H9 (cell line): Measurements from ENCODE around the gene PTTG2. TPM values are rescaled to one million over a fixed set of nuclear protein-coding genes. Genes with fewer than 3 reads are reported as not detected.
A peak's percentile ranks its signal among the peaks of the same experiment; 100 is the strongest.

ENCODE experiments used
- DNase-seq: peaks from one replicate; pipeline ENCODE4 v3.0.0-alpha.2; 2017
- H2AFZ ChIP-seq: one replicate; pipeline ENCODE4 v1.6.1; 2013; ENCODE audit warnings: mild to moderate bottlenecking, low read length, control low read depth, moderate library complexity
- H2AK5ac ChIP-seq: 2 replicates; pipeline ENCODE4 v1.6.1; 2013; ENCODE audit warnings: low read length, control low read depth, mixed read lengths; ENCODE audit not compliant: insufficient read length
- H2BK120ac ChIP-seq: one replicate; pipeline ENCODE4 v1.6.1; 2013; ENCODE audit warnings: low read depth, mild to moderate bottlenecking, low read length, control low read depth, inconsistent platforms; ENCODE audit not compliant: poor library complexity, severe bottlenecking
- H2BK12ac ChIP-seq: 2 replicates; pipeline ENCODE4 v1.6.1; 2013; ENCODE audit warnings: low read length, control low read depth, mixed read lengths, low read depth; ENCODE audit not compliant: insufficient read length
- H2BK15ac ChIP-seq: 2 replicates; pipeline ENCODE4 v1.6.1; 2013; ENCODE audit warnings: low read depth, low read length, control low read depth
- H2BK20ac ChIP-seq: one replicate; pipeline ENCODE4 v1.6.1; 2013; ENCODE audit warnings: low read depth, mild to moderate bottlenecking, low read length, control low read depth, inconsistent platforms; ENCODE audit not compliant: poor library complexity, severe bottlenecking
- H2BK5ac ChIP-seq: 2 replicates; pipeline ENCODE4 v1.6.1; 2013; ENCODE audit warnings: low read length, control low read depth, mixed read lengths; ENCODE audit not compliant: insufficient read length
- H3K14ac ChIP-seq: 2 replicates; pipeline ENCODE4 v1.6.1; 2013; ENCODE audit warnings: low read length, control low read depth; ENCODE audit not compliant: insufficient read depth
- H3K18ac ChIP-seq: 2 replicates; pipeline ENCODE4 v1.6.1; 2013; ENCODE audit warnings: low read depth, mild to moderate bottlenecking, mixed read lengths, low read length, control low read depth; ENCODE audit not compliant: insufficient read length
- H3K23ac ChIP-seq: 2 replicates; pipeline ENCODE4 v1.6.1; 2013; ENCODE audit warnings: low read length, control low read depth, mixed read lengths, low read depth; ENCODE audit not compliant: insufficient read length
- H3K23me2 ChIP-seq: 2 replicates; pipeline ENCODE4 v1.6.1; 2013; ENCODE audit warnings: low read depth, mild to moderate bottlenecking, mixed read lengths, low read length, control low read depth; ENCODE audit not compliant: insufficient read length, poor library complexity, severe bottlenecking
- H3K27ac ChIP-seq: 2 replicates; pipeline ENCODE4 v1.5.1; 2013; ENCODE audit warnings: low read length, control low read depth, mixed read lengths, low read depth; ENCODE audit not compliant: insufficient read length
- H3K27me3 ChIP-seq: 2 replicates; pipeline ENCODE4 v1.6.1; 2013; ENCODE audit warnings: low read length, control low read depth, inconsistent platforms; ENCODE audit not compliant: insufficient read depth
- H3K4ac ChIP-seq: 2 replicates; pipeline ENCODE4 v1.6.1; 2013; ENCODE audit warnings: low read depth, mild to moderate bottlenecking, control low read depth, inconsistent platforms, low read length, moderate library complexity
- H3K4me1 ChIP-seq: 2 replicates; pipeline ENCODE4 v1.6.1; 2013; ENCODE audit warnings: low read length, control low read depth, inconsistent platforms; ENCODE audit not compliant: insufficient read depth
- H3K4me2 ChIP-seq: 2 replicates; pipeline ENCODE4 v1.6.1; 2013; ENCODE audit warnings: low read length, control low read depth, mixed read lengths; ENCODE audit not compliant: insufficient read length, insufficient read depth
- H3K56ac ChIP-seq: 2 replicates; pipeline ENCODE4 v1.6.1; 2013; ENCODE audit warnings: low read depth, mild to moderate bottlenecking, mixed read lengths, low read length, control low read depth; ENCODE audit not compliant: insufficient read length
- H3K79me1 ChIP-seq: 2 replicates; pipeline ENCODE4 v1.6.1; 2013; ENCODE audit warnings: low read depth, mild to moderate bottlenecking, moderate library complexity, low read length, control low read depth, inconsistent platforms; ENCODE audit not compliant: insufficient read depth, poor library complexity, severe bottlenecking
- H3K79me2 ChIP-seq: 2 replicates; pipeline ENCODE4 v1.6.1; 2013; ENCODE audit warnings: low read length, control low read depth, inconsistent platforms; ENCODE audit not compliant: insufficient read depth
- H3K9ac ChIP-seq: 2 replicates; pipeline ENCODE4 v1.6.1; 2013; ENCODE audit warnings: low read length, control low read depth, mixed read lengths; ENCODE audit not compliant: insufficient read length; ENCODE audit errors: extremely low read depth
- H3K9me3 ChIP-seq: one replicate; pipeline ENCODE4 v1.6.1; 2013; ENCODE audit warnings: low read depth, low read length, inconsistent platforms; ENCODE audit not compliant: control insufficient read depth
- H3T11ph ChIP-seq: one replicate; pipeline ENCODE4 v1.6.1; 2013; ENCODE audit warnings: mild to moderate bottlenecking, low read length, control low read depth, inconsistent platforms
- H4K20me1 ChIP-seq: one replicate; pipeline ENCODE4 v1.6.1; 2013; ENCODE audit not compliant: control insufficient read depth, insufficient read length, insufficient read depth
- H4K5ac ChIP-seq: 2 replicates; pipeline ENCODE4 v1.6.1; 2013; ENCODE audit warnings: low read depth, mild to moderate bottlenecking, mixed read lengths, low read length, control low read depth; ENCODE audit not compliant: insufficient read length
- H4K8ac ChIP-seq: replicated peaks from 2 replicates; pipeline ENCODE4 v1.6.1; 2013; ENCODE audit warnings: low read length, control low read depth, mixed read lengths, low read depth; ENCODE audit not compliant: insufficient read length
- H4K91ac ChIP-seq: 2 replicates; pipeline ENCODE4 v1.6.1; 2013; ENCODE audit warnings: low read depth, mild to moderate bottlenecking, moderate library complexity, mixed read lengths, low read length, control low read depth; ENCODE audit not compliant: insufficient read length
- H3K27ac Mint-ChIP-seq, 3 experiments: 2 replicates in 2 of 3; 3 replicates in 1 of 3; pipeline ENCODE4 v1.8.0; 2020 to 2021; ENCODE audit warnings: mixed read lengths in 3 of 3, mild to moderate bottlenecking in 1 of 3, moderate library complexity in 1 of 3
- H3K27me3 Mint-ChIP-seq: 2 replicates; pipeline ENCODE4 v1.8.0; 2021; ENCODE audit warnings: low read depth, mild to moderate bottlenecking, moderate library complexity, mixed read lengths
- H3K36me3 Mint-ChIP-seq, 3 experiments: 2 replicates in 2 of 3; 3 replicates in 1 of 3; pipeline ENCODE4 v1.8.0; 2020 to 2021; ENCODE audit warnings: low read depth in 3 of 3, mixed read lengths in 3 of 3; ENCODE audit not compliant: insufficient read depth in 1 of 3
- H3K4me1 Mint-ChIP-seq, 2 experiments: 2 replicates each; pipeline ENCODE4 v1.8.0; 2020; ENCODE audit warnings: mixed read lengths in 2 of 2
- H3K4me3 Mint-ChIP-seq, 2 experiments: 2 replicates in 1 of 2; 3 replicates in 1 of 2; pipeline ENCODE4 v1.8.0; 2020 to 2021; ENCODE audit warnings: mild to moderate bottlenecking in 2 of 2, mixed read lengths in 2 of 2, moderate library complexity in 1 of 2
- H3K9me3 Mint-ChIP-seq, 2 experiments: 2 replicates in 1 of 2; 3 replicates in 1 of 2; pipeline ENCODE4 v1.8.0; 2020; ENCODE audit warnings: mild to moderate bottlenecking in 2 of 2, mixed read lengths in 2 of 2, moderate library complexity in 1 of 2
- WGBS: extraction: QIAGEN DNeasy Blood & Tissue Kit; methylation state at CpG from one replicate; pipeline ENCODE4 v1.1.7; 2013; ENCODE audit warnings: missing lambda C conversion rate, low lambda C conversion rate, mixed read lengths; ENCODE audit not compliant: insufficient read length; ENCODE audit errors: extremely low coverage; 5-methylcytosine and 5-hydroxymethylcytosine counted together
- total RNA-seq: library from RNA; stranded (reverse); gene quantifications from 2 replicates; pipeline ENCODE4 v1.2.1, GENCODE V29; 2021
- TF ChIP-seq, protein P1 (sequence below): fragments of 200-600 bp; sonication (generic); conservative IDR thresholded peaks from 3 replicates; pipeline ENCODE4 v1.8.0; 2021; ENCODE audit warnings: antibody characterized with exemption, mild to moderate bottlenecking

The PTTG2 gene
- total RNA-seq, 1 experiment from 2014 or later: not detected

DNA sequence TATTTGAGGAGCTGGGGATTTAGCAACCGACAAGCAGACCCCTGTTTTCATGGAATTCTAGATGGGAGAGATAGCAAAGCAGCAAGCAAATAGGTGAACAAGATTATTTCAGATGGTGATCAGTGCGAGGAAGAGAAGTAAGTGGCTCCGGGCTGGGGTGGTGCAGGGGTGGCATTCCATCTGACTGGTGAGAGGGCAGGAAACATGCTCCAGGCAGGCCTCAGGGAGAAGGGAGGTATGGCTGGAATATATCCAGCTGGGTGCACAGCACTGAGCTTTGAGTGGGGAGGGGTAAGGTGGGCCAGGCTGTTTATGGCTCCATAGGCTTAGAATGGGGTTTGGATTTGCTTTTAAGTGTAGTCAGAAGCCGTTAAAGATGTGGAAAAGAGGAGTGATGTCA lies 21.2 kb downstream of the PTTG2 start:
- Histone ChIP-seq H2BK120ac (no peak overlapping the region), H3K9ac (no peak overlapping the region), H3K27ac (no peak overlapping the region), H2BK5ac (no peak overlapping the region), H3K56ac (no peak overlapping the region), H3K4me2 (no peak overlapping the region), H3K23ac (no peak overlapping the region), H3K79me2 (peaks cover 3% of the 10 kb centered on the region; the same call in 1 of the 2 replicates), H3K18ac (no peak overlapping the region), H2BK15ac (no peak overlapping the region), H3K27me3 (no peaks in the 10 kb centered on the region), H3T11ph (no peak overlapping the region), H3K14ac (no peak overlapping the region), H4K91ac (no peak overlapping the region), H3K4ac (no peak overlapping the region), H2BK20ac (no peak overlapping the region), H3K4me1 (peaks cover 12% of the 10 kb centered on the region; the same call in 1 of the 2 replicates), H4K5ac (no peak overlapping the region), H2AFZ (no peak overlapping the region), H2AK5ac (no peak overlapping the region), H3K79me1 (no peaks in the 10 kb centered on the region), H4K20me1 (no peaks in the 10 kb centered on the region), H4K8ac (no peak overlapping the region), H3K9me3 (no peaks in the 10 kb centered on the region), H3K23me2 (peaks cover 6% of the 10 kb centered on the region), H2BK12ac (no peak overlapping the region)
- H3K4me1 Mint-ChIP-seq: peaks cover 37 to 49% of the 10 kb centered on the region in 2 experiments
- no CpG with 5 or more reads among the region's 4 CpGs for WGBS
- no peak overlapping the region for H3K4me3 Mint-ChIP-seq
- TF ChIP-seq, protein P1, sequence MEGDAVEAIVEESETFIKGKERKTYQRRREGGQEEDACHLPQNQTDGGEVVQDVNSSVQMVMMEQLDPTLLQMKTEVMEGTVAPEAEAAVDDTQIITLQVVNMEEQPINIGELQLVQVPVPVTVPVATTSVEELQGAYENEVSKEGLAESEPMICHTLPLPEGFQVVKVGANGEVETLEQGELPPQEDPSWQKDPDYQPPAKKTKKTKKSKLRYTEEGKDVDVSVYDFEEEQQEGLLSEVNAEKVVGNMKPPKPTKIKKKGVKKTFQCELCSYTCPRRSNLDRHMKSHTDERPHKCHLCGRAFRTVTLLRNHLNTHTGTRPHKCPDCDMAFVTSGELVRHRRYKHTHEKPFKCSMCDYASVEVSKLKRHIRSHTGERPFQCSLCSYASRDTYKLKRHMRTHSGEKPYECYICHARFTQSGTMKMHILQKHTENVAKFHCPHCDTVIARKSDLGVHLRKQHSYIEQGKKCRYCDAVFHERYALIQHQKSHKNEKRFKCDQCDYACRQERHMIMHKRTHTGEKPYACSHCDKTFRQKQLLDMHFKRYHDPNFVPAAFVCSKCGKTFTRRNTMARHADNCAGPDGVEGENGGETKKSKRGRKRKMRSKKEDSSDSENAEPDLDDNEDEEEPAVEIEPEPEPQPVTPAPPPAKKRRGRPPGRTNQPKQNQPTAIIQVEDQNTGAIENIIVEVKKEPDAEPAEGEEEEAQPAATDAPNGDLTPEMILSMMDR: no peak
- no peaks in the 10 kb centered on the region for H3K27me3 Mint-ChIP-seq
- H3K27ac Mint-ChIP-seq: peak overlapping the region; percentile 49 to 86 (median 69); a peak in 6 of 7 replicates
- H3K36me3 Mint-ChIP-seq: no peaks in the 10 kb centered on the region; a peak in 1 of 7 replicates
- H3K9me3 Mint-ChIP-seq: no peaks in the 10 kb centered on the region
- DNase-seq: no peak
